ENCODE measurements around the gene SCN1A.
"Not testable (repeated sequence)": the region's sequence is repeated elsewhere in the genome, so short reads cannot be mapped to it uniquely, and the experiment has no call there.

Gene SCN1A

DNA sequence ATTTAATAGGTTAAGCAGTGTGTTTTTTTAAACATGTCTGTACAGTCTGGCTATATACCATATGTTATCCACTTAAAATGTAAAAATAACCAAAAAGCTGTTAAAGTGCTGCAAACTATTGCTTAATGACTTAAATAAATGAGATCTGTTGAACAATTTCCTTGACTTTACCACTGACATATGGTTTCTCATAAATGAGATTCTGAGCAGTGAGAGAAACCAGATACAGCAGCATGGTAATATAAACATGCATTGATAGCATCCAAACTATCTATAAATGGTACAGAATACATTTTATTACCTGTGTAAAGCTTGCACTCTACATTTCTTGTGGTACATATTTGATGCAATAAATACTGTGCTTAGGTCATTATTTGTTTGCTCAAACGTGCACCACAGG lies 138.0 kb downstream of the SCN1A start:
- DNase-seq (ENCODE audit: insufficient read length, low spot score) (no peak), FAIRE-seq (no peak)

DNA sequence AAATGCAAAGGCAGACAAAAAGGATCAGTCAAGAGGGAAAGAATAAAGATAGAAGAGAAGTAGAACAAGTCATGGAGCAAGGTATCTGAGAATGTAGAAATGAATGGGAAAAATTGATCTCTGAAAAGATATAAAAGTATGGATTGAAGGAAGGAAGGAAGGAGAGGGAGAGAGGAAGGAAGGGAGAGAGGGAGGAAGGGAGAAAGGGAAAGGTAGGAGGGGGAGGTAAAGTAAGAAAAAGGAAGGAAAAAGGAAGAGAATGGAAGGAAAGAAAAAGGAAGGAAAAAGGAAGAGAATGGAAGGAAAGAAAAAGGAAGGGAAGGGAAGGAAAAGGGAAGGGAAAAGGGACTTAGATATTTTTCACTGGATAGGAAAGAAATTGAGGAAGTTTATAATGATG lies 142.7 kb downstream of the SCN1A start:
- DNase-seq (ENCODE audit: insufficient read length, low spot score) (no peak), FAIRE-seq (no peak)

DNA sequence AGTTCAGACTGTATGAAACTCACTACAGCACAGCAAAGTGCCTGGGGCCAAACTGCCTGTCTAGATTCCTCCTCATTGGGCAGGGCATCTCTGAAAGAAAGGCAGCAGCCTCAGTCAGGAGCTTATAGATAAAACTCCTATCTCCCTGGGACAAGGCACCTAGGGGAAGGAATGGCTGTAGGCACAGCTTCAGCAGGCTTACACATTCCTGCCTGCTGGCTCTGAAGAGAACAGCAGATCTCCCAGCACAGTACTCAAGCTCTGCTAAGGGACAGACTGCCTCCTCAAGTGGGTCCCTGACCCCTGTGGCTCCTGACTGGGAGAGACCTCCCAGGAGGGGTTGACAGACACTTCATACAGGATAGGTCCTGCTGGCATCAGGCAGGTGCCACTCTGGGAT lies 155.7 kb downstream of the SCN1A start:
- DNase-seq (ENCODE audit: insufficient read length, low spot score); FAIRE-seq: not testable (repeated sequence)

DNA sequence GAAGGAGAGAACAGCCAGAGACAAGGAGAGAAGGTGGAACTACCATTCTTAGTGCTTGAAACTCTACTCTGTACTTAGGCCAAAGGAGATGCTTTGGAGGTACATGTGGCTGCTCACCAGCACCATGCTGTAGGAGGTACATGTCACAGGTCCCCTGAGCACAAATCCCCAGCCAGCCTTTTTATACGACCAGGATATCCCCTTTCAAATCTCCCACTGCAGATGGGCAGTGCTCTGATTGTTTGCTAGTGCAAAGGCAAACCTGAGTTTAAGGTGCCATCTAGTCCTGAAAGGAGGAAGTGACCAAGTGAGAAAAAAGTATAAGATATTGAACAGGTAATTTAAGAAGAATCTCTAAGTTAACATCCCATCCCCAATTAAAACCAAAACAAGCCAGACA lies 157.2 kb downstream of the SCN1A start:
- FAIRE-seq = no peak

DNA sequence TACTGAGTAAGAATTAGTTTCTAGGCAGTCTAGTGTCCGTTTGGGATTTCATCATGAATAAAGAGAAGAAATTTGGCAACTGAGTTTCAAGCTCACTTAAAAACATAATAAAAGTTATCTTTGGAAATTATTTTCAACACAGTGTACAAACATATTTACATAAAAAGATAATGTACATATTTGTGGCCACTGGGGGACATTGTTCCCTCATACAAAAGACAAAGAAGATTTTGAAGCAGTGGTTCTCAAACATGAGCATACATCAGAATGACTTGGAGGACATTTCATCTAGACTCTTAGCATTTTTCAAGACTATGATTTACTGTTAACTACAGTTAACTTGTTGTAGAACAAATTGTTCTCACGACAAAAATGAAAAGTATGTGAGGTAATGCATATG lies 158.6 kb downstream of the SCN1A start:
- no peak for DNase-seq (ENCODE audit: insufficient read length, low spot score)
- FAIRE-seq = no peak

More for the DNA sequence above, 157.2 kb downstream of the SCN1A start:
- DNase-seq (ENCODE audit: insufficient read length, low spot score) = no peak

DNA sequence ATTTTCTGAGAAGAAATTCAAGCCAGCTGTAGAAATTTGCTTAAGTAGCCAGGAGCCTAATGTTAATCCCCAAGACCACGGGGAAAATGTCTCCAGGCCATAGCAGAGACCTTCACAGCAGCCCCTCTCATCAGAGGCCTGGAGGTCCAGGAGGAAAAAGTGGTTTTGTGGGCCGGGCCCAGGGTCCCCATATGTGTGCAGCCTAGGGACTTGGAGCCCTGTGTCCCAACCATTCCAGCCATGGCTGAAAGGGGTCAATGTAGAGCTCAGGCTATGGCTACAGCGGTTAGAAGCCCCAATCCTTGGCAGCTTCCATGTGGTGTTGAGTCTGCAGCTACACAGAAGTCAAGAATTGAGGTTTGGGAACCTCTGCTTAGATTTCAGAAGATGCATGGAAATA lies 160.1 kb downstream of the SCN1A start:
- DNase-seq (ENCODE audit: insufficient read length, low spot score) = no peak
- FAIRE-seq = no peak

DNA sequence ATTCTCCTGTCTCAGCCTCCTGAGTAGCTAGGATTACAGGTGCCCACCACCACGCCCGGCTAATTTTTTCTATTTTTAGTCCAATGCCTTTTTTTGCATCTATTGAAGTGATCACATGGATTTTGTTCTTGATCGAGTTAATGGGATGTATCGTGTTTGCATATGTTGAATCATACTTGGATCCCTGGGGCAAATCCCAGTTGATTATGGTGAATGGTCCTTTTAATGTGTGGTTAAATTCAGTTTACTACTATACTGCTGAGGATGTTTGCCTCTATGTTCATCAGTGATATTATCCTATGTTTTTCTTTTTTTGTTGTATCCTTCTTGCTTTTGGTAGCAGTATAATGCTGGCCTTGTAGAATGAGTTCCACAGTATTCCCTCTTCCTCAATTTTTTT lies 166.0 kb downstream of the SCN1A start:
- FAIRE-seq = no peak
- no peak for DNase-seq (ENCODE audit: insufficient read length, low spot score)

DNA sequence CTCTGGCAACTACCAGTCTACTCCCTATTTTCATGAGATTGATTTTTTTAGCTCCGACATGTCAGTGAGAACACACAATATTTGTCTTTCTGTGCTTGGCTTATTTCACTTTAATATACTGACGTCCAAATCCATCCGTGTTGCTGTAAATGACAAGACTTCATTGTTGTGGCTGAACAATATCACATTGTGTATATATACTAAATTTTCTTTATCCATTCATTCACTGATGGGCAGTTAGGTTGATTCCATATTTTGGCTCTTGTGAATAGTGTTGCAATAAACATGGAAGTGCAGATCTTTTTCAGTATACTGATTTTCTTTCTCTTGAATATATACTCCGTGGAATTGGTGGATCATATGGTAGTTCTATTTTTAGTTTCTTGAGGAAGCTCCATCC lies 168.4 kb downstream of the SCN1A start:
- DNase-seq (ENCODE audit: insufficient read length, low spot score) (no peak), FAIRE-seq (no peak)

DNA sequence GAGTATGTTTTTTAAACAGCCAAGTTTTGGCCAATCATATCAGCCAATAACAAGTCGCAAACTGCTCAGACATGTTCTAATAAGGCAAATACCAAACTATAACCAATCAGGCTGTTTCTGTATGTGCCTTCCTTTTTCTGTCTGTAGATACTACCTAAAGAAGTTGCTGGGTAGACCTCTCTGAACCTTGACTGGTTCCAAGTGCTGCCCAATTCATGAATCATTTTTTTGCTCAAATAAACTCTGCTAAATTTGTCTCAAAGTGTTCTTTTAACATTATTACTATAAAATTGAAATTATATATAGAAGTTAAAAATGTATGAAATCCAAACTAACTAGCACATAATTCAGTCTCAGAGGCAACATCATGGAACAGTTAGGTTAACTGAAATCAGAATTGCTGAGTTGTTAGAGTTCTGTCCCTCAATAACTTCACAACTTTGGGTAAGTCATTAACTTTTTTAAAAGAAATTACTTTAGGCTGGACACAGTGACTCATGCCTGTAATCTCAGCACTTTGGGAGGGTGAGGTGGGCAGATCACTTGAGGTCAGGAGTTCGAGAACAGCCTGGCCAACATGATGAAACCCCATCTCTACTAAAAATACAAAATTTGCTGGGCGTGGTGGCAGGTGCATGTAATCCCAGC lies 169.4 kb downstream of the SCN1A start:
- no peak for FAIRE-seq
- no peak for DNase-seq (ENCODE audit: insufficient read length, low spot score)

DNA sequence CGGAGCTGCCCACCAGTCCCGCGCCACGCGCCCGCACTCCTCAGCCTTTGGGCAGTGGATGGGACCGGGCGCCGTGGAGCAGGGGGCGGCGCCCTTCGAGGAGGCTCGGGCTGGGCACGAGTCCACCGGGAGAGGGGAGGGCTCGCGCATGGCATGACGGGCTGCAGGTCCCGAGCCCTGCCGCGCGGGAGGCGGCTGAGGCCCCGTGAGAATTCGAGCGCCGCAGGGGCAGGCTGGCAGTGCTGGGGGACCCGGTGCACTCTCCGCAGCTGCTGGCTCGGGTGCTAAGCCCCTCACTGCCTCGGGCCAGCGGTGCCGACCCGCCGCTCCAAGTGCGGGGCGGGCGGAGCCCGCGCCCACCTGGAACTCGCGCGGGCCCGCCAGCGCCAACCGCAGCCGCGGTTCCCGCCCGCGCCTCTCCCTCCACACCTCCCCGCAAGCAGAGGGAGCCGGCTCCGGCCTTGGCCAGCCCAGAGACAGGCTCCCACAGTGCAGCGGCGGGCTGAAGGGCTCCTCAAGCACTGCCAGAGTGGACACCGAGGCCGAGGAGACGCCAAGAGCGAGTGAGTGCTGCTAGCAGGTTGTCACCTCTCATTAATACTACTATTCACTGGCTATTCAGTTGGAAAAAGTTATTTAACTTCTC lies 170.7 kb downstream of the SCN1A start:
- DNase-seq (ENCODE audit: insufficient read length, low spot score) (no peak), FAIRE-seq (no peak)

DNA sequence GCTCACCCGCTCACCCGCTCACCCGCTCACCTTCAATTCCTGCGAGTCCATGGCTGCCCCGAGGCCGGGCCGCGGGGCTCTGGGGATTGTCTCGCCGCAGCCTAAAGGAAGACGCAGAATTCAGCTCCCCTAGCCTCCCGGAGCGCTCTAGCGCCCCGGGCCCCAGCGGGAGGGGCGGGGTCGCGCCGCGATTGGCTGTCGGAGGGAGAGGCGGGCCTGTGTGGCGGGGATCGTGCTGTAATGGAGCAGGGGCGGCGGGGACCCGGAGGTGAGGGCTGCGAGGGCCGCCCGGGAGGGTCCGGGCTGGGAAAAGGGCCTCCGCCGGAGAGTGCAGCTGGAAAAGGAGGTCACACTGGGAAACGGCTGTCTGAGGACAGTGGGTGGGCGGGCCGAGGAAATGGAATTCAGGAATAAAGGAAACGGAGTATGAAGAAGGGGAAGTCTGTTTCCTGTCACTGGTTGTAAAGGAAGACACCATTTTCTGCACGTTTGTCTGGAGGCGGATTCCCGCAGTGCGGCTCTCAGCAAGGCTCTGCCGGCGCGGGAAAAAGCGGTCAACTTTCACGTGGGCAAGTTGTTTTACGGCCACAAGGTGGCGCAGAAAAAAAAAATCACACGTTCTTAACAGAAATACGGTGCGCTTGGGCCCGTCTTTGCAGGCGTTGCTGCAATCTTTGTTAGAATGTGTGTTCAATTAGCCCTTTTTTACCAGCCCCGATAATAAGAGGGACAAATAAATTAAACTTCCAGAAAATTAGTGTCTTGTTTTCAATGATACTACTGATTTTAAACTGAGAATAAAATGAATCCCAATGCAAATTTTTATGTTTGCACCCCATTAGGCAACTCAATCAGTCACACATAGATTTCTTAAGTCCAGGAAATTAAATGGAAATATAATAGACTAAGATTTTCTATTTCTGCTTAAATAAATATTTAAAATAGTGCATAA lies 173.9 kb downstream of the SCN1A start, which contains the start of gene TTC21B:
TSS of gene TTC21B (minus strand) at position 122 of the 952 bp plus-strand sequence. CDS start at position 51, 71 bp downstream.
- DNase-seq (ENCODE audit: insufficient read length, low spot score) = peak; percentile 83
- FAIRE-seq = peak; percentile 90

DNA sequence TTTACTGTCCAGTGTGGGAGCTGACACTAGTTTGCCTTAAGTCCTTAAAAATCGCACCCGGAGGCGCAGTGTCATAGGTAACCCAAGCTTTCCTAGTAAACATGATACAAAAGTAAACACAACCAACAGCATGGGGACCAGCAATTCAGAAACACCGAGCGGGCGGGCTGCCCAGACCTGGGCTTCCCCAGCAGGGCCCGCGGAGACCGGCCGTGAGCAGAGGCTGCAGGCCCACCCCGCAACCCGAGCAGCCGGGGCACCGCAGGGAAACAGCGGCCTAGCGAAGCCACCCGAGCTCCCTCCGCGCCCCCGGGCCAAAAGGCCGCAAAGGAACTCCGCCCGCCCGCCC lies 174.5 kb downstream of the SCN1A start:
- DNase-seq (ENCODE audit: insufficient read length, low spot score) = no peak
- FAIRE-seq = no peak

DNA sequence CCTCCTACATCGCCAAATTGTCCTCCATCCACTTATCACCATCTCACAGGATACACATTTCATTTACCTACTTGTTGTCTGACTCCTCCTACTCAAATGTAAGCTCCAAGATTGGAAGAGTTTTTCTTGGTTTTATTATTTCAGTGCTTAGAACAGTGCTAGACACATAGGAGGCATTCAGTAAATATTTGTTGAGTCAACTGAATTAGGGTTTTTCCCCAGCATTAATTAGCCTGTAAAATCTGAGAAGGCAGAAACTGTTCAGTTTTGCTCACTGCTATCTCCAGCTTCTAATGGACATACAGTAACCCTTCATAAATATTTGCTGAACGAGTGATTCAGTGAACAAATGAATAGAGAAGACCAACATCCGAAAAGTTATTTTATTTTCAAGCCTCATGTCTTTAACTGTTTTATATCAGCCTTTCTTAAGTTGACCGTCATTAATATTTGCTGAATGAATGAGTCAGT lies 175.0 kb downstream of the SCN1A start:
- peak; percentile 93 for FAIRE-seq

DNA sequence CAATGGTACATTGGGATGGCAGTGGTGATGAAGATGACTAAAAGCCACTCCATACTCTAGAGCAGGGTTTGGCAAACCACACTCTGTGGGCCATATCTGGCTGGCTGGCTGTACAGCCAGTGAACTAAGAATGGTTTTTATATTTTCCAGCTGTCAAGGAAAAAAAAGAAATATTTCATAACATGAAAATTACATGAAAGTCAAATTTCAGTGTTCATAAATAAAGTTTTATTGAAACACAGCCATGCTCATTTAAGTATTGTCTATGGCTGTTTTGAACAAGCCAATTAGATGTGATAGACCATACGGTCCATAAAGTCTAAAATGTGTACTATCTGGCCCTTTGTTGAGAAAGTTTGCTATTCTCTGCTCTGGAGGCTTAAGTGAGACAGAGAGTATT lies 175.7 kb downstream of the SCN1A start:
- no peak for FAIRE-seq

More for the DNA sequence above, 175.0 kb downstream of the SCN1A start:
- no peak for DNase-seq (ENCODE audit: insufficient read length, low spot score)

DNA sequence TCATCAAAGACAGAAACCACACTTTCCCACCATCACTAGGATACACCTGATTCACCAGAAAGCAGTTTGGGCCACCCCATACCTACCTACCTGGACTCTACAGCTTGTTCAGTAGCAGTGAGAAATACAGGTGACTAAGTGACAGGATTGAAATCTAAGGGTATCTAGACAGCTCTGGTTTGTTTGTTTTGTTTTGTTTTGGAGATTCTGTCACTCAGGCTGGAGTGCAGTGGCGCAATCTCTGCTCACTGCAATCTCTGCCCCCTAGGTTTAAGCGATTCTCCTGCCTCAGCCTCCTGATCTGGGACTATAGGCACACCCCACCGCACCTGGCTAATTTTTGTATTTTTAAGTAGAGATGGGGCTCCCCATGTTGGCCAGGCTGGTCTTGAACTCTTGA lies 177.4 kb downstream of the SCN1A start:
- FAIRE-seq (no peak), DNase-seq (ENCODE audit: insufficient read length, low spot score) (no peak)

More for the DNA sequence above, 175.7 kb downstream of the SCN1A start:
- no peak for DNase-seq (ENCODE audit: insufficient read length, low spot score)

DNA sequence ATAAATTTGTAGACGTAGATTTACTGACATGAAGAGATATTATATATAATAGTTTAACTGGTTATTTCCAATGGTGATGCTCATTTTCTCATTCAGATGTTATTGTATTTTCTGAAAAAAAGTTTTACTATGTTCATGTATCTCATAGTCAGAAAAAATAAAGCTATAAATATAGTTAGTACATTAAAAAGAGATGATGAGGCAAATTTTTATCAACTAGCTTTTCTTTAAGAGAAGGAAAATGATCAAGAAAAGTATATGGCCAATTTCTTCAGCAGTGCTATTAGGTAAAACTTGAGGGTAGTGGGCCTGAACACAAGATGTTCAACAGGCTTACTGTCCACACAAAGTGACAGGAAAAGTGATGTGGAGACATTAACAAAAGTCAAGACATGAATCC lies 186.0 kb downstream of the SCN1A start:
- FAIRE-seq (no peak), DNase-seq (ENCODE audit: insufficient read length, low spot score) (no peak)

DNA sequence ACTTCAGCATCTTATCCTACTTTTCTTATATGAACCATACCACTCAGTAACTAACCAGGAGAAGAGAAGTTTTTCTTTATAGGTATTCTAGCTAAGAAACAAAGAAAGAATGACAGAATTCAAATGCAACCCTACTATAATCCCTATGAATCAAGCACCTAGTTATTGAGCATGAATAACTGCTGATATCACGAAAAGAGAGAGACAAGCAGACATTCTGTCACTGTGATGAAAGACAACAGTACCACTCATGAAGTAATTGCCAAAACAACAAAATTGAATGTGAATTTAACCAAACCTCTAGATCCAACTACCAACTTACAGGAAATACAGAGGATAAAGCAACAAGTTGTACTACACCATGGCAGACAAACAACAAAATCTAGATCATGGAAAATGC lies 189.6 kb downstream of the SCN1A start:
- no peak for FAIRE-seq
- no peak for DNase-seq (ENCODE audit: insufficient read length, low spot score)

All from GM19239 (cell line).